ENCODE data around the gene GALNT9.

The GALNT9 gene

DNA sequence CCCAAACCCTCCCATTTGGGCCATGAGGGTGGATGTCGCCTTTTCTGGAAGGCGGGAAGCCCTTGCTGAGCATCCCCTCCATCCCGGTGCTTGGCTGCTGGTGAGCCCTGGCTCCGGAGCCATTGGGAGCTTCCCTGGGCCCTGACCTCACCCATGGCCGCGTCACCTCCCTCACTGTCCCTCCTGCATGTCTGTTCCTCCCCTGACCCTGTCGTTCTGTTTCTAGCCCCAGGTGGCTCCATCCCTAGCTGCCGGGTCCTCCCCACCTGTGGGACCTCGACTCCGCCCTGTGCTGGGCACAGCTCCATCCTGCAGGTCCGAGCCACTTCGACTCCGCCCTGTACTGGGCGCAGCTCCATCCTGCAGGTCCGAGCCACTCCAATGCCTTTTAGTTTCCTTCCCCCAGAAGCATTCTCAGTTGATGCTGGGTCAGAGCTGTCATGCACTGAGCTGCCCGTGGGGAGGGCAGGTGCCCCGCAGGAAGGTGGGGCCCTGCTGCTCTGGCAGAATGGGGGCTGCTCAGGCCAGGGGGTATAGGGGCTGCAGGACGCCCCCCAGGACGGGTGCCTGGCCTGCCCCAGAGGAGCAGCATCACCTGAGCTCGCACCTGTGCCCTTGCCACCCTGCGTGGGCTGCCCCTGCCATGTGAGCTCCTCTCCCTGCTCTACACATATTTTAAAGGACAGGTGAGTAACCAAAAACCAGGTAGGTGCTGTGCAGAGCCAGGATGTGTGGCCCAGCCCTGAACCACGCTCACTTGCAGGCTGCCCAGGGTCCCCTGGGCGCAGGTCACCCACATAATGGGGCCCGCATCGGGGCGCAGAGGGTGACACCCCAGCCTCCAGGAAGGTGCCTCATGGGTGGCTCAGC, 166.1 kb downstream of the GALNT9 start:
- TF ChIP-seq, protein P1, sequence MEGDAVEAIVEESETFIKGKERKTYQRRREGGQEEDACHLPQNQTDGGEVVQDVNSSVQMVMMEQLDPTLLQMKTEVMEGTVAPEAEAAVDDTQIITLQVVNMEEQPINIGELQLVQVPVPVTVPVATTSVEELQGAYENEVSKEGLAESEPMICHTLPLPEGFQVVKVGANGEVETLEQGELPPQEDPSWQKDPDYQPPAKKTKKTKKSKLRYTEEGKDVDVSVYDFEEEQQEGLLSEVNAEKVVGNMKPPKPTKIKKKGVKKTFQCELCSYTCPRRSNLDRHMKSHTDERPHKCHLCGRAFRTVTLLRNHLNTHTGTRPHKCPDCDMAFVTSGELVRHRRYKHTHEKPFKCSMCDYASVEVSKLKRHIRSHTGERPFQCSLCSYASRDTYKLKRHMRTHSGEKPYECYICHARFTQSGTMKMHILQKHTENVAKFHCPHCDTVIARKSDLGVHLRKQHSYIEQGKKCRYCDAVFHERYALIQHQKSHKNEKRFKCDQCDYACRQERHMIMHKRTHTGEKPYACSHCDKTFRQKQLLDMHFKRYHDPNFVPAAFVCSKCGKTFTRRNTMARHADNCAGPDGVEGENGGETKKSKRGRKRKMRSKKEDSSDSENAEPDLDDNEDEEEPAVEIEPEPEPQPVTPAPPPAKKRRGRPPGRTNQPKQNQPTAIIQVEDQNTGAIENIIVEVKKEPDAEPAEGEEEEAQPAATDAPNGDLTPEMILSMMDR (IDR thresholded peaks at IDR 0.05; ENCODE audit: low read depth, low read length) = no peak
- H3K4me3 ChIP-seq (ENCODE audit: low read depth, low read length) = no peak overlapping the region

DNA sequence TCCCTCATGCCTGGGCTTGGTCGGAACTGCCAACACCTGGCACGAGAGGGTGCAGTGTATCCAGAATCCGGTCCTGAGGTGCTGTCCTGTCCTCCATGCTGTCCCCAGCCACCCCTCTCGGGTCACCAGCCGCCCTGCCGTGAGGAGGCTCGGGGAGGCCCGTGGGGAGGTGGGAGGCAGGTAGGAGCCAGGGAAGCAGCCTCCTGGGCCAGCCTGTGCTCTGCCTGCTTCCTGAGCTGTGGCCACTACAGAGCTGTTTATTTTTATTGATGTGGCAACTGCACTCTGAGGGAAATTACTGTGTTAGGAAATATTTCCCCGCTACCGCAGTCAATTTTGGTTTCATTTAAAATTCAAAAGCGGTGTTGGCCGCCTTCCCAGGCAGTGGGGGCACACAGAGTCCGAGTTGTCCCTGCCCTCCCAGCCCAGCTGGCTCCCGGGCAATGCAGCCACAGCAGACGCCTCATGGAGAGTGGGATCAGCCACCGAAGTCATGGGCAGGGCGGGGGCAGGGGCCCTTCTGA, 166.8 kb downstream of the GALNT9 start:
- TF ChIP-seq, protein P1 (IDR thresholded peaks at IDR 0.05; ENCODE audit: low read depth, low read length) = no peak
- no peak overlapping the region for H3K4me3 ChIP-seq (ENCODE audit: low read depth, low read length)

DNA sequence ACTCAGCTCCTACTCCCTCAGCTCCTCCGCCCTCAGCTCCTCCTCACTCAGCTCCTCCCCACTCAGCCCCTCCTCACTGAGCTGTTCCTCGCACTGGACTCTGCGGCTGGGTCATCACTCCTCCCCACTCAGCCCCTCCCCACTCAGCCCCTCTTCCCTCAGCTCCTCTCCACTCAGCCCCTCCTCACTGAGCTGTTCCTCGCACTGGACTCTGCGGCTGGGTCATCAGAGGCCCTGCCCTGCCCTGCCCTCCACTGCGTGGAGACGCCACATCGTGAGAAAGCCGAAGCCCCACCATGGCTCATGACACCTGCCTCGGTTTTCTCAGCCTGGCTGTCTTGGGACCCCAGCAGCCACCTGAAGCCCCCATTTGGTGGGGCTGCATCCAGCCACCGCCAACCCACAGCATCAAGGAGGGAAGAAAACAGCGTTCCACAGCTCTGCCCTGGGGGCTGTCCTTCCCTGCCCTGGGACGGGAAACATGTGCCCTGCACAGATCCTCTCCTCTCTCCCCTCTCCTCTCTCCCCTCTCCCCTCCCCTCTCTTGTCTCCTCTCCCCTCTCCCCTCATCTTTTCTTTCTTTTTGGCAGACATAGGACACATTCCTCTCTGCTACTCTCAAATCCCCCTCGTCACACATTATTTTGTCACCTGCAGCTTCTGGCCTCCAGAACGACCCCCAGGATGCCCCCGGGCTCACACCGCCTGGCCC, 167.4 kb downstream of the GALNT9 start:
- TF ChIP-seq, protein P1 (IDR thresholded peaks at IDR 0.05; ENCODE audit: low read depth, low read length) = no peak
- no peak overlapping the region for H3K4me3 ChIP-seq (ENCODE audit: low read depth, low read length)

DNA sequence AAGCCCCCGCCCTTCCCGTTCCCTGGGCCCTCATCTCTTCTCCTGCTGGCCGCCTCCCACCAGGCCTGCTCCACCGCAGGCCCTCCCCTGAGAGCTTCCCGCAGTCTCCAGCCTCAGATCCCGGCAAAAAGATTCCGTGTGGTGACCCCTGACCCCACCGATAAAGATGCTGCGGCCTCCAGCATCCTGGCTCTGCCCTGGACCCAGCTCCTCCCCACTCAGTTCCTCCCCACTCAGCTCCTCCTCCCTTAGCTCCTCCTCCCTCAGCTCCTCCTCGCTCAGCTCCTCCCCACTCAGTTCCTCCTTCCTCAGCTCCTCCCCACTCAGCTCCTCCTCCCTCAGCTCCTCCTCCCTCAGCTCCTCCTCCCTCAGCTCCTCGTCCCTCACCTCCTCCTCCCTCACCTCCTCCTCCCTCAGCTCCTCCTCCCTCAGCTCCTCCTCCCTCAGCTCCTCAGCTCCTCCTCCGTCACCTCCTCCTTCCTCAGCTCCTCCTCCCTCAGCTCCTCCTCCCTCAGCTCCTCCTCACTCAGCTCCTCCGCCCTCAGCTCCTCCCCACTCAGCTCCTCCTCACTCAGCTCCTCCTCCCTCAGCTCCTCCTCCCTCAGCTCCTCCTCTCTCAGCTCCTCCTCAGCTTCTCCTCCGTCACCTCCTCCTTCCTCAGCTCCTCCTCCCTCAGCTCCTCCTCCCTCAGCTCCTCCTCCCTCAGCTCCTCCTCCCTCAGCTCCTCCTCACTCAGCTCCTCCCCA, 168.2 kb downstream of the GALNT9 start:
- H3K4me3 ChIP-seq (ENCODE audit: low read depth, low read length) = no peak overlapping the region
- TF ChIP-seq, protein P1 (IDR thresholded peaks at IDR 0.05; ENCODE audit: low read depth, low read length) = no peak

DNA sequence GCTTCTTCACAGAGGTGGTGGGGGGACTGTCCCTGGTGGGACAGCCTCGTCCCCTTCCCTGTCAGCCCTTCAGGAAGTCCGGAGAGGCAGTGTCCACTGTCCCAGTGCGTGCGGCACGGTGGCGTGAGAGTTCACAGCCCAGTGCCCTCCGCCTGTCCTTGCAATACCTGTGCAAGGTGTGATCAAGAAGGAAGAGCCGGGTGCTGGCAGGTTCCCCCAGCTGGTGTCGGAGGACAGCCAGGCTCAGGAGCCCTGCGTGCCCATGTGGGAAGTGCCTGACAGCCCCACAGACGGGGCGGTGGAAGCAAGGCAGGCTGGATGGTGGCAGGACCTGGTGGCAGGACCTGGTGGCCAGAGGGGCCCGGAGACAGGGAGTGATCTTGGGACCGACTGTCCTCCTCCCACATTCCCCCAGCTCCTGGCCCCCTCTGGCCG, 168.8 kb downstream of the GALNT9 start:
- no peak overlapping the region for H3K4me3 ChIP-seq (ENCODE audit: low read depth, low read length)
- TF ChIP-seq, protein P1 (IDR thresholded peaks at IDR 0.05; ENCODE audit: low read depth, low read length) = no peak

DNA sequence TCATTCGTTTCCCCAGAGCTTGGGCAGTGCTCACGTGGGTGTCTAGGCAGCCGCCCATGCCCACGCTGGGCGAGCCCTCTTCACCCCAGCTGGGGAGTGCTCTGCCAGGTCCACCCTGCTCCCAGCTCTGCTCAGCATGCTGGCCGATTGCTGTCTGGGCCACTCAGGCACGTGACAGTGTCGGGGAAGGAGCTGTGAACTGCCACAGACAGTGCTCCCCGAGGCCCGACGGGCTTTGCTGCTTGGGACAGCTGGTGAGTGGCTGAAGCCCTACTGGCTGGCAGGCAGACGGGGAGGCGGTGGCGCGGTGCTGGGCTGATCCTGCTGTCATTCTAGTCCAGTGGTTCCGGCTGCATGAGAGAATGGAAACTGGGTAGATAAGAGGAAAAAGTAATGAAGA, 169.4 kb downstream of the GALNT9 start:
- H3K4me3 ChIP-seq (ENCODE audit: low read depth, low read length) = no peak overlapping the region
- TF ChIP-seq, protein P1 (IDR thresholded peaks at IDR 0.05; ENCODE audit: low read depth, low read length) = no peak
